ENCODE data around the gene BACH1.

The BACH1 gene

GRCh38 chr21:29295066-29295650, 3.6 kb upstream of the BACH1 start:
- no peak for DNase-seq

GRCh38 chr21:29296446-29296845, 2.3 kb upstream of the BACH1 start:
- DNase-seq, result no peak

GRCh38 chr21:29297483-29298347, 1.0 kb upstream of the BACH1 start:
- DNase-seq, result no peak

GRCh38 chr21:29299046-29299915, 559 bp downstream of the BACH1 start:
- peak; percentile 89 for DNase-seq

- peak; percentile 91 for DNase-seq
Observed at GRCh38 chr21:29299916-29300806, 1.4 kb downstream of the BACH1 start.

GRCh38 chr21:29300807-29301138, 2.1 kb downstream of the BACH1 start:
- no peak for DNase-seq

GRCh38 chr21:29301691-29302090, 3.0 kb downstream of the BACH1 start:
- no peak for DNase-seq

GRCh38 chr21:29302359-29302875, 3.7 kb downstream of the BACH1 start:
- no peak for DNase-seq

GRCh38 chr21:29303288-29303687, 4.6 kb downstream of the BACH1 start:
- DNase-seq, result no peak

GRCh38 chr21:29304597-29304996, 5.9 kb downstream of the BACH1 start:
- DNase-seq, result no peak

- DNase-seq, result peak; percentile 36
Observed at GRCh38 chr21:29305068-29305467, 6.3 kb downstream of the BACH1 start.

GRCh38 chr21:29305561-29305960, 6.8 kb downstream of the BACH1 start:
- DNase-seq, result no peak

GRCh38 chr21:29306920-29307319, 8.2 kb downstream of the BACH1 start:
- DNase-seq, result peak; percentile 29

- DNase-seq, result no peak
Observed at GRCh38 chr21:29307718-29308455, 9.2 kb downstream of the BACH1 start.

GRCh38 chr21:29308456-29308783, 9.7 kb downstream of the BACH1 start:
- no peak for DNase-seq

GRCh38 chr21:29309703-29310102, 11.0 kb downstream of the BACH1 start:
- DNase-seq, result no peak

- no peak for DNase-seq
Observed at GRCh38 chr21:29311802-29312201, 13.1 kb downstream of the BACH1 start.

- no peak for DNase-seq
Observed at GRCh38 chr21:29312981-29313380, 14.3 kb downstream of the BACH1 start.

- DNase-seq, result no peak
Observed at GRCh38 chr21:29313662-29314408, 15.1 kb downstream of the BACH1 start.

GRCh38 chr21:29315131-29315749, 16.5 kb downstream of the BACH1 start:
- no peak for DNase-seq
